G401.6 (cell line): ENCODE results near the gene GRIN2A.

Source experiments
- FAIRE-seq: peaks from 2 replicates; lab custom pipeline; 2012; peaks lifted over from hg19 to GRCh38; lab: Jason Lieb, UNC

GRIN2A gene

DNA sequence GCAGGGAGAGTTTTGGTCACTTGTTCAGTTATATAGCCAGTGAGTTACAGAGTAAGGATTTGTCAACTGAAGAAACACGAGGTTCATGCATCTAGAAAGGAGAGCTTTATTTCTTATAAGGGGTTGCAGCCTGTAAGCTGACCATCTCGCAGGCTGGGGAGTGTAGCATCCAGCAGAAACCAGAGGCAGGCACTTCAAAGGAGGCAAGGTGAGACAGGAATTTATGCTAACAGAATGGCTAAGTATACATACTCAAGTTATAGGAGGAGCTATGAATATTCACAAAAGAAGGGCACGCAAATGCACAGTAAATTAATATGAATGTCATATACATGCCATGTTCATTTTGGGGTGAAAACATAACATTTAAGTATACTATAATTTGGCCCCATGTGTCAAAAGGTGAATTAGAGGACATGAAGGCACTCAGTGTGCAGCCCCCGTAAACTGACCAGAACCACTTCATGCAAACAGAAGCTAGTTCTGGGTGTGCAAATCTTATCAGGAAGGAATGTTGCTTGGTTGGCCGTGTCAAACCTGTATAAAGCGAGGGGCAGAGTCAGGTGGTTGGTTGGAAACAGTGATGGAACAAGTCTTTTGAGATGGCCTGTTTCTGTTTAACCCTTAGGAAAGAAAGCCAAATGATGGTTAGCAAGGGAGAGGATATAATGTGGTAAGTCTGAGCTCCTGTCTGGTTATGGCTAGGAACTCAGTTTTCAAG, 97.0 kb downstream of the GRIN2A start:
- no peak for FAIRE-seq

DNA sequence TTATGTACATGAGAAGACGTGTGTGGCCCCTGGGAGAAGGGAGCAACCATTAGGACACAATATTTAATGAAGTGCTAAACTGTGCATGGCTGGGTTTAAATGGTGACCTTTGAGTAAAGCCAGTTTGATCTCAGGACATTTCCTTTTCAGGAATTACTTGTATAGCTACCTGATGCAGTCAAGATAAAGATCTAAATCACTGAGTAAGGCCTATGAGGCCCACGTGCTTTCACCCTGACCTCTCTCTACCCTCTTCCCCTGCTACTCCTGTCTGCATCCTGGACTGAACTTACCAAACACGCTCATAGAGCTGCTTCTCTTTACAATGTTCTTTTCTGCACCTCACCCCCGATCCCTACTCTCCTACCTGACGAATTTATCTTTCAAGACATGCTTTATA, 98.9 kb downstream of the GRIN2A start:
- no peak for FAIRE-seq

DNA sequence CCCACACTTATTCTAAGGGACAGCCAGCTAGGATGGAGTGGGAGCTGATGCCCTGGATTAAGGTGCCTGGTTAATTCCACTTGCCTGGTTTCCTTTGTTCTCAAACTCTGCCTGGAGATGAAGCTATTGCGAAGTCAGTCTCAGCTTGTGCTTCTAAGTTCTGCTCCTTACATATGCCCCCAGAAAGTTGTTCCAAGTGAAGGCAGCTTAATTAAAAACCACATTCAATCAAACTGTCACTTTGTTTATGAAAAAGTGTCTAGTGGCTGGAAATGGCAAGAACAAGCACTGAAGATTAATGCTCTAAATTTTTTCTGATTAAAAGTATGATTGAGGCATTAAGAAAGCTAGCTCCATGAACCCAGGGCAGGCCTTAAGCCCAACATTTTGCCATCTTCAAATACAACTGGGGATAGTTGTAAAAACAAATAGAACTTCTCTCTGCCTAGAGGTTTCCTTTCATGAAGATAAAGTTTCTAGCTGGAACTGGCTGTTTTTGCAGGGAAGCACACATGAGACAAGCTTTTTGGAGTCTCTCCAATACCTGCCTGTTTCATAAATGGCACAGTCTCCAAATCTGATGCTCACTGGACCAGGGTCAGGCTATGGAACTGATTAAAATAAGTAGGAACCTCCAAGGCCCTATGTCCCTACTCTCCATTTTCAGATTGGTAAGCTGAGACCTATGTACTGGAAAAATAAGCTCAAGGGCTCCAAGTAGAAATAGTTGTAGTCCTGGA, 100.9 kb downstream of the GRIN2A start:
- FAIRE-seq = no peak

DNA sequence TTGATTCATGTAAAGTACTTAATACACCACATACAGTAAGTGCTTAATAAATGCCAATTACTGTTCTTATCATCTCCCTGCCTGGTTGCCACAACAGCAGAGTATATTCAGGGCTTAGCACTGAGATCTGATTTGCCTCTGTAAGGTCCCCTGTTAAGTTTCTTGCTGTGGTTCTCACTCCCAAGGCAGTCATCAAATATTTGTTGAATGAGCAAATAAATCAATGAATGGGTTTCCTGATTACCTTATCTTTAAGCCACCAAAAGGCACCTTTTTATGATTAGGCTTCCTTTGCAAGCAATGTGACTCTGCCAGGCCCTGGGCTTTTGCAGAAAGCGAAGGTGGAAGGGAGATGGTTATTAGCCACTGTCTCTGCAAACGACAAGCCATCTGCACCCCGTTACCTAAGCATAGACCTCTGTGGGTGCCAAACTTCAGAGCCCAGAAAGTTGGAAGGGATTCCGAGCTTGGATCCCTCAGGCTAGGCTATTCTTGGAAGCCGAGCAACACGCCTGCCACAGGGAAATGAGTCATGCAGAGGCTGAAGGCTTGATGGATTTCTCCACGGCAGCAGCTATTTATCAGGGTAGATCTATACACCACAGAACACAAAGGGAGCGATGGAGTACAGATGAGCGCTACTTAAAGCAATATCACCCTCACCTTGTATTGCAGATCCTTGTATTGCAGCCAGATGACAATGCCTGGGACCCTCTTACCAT, 102.0 kb downstream of the GRIN2A start:
- FAIRE-seq = no peak

DNA sequence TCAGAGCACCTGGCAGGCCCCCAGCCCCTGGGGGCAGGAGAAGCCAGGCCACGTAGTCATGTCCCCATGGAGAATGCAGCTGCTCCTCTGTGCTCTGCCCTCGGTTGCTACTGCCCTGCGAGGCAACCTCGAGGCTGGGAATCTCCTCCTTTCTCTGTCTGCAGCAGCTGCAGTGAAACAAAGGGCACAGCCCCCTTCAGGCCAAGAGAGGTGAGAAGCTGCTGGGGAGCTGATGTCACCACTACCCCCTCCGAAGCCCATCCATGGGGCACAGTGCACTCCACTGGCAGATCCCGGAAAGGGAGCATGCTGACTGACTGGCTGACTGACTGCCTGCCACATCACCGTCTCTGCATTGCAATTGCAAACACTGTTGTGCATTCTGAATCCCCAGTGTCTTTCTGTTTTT, 103.7 kb downstream of the GRIN2A start:
- no peak for FAIRE-seq

DNA sequence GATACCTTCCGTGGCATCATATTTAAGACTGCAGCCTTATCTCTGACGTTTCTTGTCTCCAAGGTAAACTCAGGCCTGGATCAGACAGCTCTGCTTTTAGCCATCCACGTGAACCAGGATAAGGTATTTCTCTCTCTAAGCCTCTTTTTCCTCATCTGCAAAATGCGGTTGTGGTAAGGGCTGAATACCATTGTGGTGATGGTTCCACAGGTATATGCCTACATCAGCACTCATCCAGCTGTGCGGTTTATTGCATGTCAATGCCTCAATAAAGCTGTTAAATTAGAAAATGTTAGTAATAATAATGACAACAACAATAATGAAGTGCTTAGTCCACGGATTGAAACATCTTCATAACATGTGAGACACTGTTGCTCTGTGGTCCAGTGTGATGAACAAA, 104.4 kb downstream of the GRIN2A start:
- no peak for FAIRE-seq

DNA sequence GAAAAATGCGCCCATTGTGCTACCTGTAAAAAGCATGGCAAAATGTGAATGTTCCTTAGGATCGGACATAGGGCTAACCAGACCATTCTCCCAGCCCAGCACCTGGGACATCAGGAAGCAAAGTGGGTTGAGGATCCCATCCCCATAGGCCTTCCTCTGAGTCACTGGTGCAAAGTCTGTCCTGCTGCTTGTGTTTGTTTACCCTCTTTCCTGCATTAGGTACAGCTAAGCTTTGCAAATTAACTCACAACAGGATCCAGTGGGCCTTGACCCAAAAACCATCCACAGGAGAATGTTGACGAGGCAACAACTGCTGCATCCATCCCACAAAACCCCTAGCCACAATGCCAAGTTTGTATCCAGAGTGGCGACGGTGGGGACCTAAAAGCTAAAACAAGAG, 106.2 kb downstream of the GRIN2A start:
- no peak for FAIRE-seq

DNA sequence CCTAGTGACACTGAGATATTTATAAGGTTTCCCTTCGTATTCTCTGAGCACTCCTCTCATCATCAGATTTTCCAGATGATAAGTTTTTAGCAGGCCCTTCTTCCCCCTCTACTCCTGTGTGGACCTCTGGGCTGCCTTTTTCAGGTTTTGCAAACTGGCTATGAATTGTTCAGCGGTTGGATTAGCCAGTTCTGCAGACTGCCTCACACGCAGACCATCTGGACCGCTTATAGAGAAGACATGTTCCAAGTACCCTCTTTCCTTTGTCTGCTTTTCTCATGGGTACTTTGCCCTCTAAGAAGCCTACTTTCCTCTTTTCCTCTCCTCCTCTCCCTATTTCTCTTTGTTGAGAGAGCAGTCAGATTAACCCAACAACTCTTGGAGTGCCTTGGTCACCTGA, 111.6 kb downstream of the GRIN2A start:
- no peak for FAIRE-seq

DNA sequence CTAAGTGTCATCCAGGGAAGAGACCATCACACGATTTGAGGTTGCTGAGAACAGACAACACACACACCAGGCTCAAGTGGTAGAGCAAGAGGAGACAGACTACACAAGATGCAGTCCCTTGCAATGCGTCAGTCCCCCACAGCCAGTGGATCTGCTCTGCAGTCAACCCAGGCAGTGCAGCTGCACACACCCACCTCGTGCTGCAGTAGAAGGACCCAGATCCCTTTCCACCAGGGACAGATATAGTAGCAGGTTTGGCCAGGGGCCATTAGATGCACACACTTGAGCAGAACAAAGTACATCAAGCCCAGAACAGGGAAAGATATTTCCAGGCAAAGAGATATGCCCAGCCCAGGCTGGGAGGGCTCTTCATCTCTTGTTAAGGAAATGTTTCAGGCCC, 112.9 kb downstream of the GRIN2A start:
- no peak for FAIRE-seq

DNA sequence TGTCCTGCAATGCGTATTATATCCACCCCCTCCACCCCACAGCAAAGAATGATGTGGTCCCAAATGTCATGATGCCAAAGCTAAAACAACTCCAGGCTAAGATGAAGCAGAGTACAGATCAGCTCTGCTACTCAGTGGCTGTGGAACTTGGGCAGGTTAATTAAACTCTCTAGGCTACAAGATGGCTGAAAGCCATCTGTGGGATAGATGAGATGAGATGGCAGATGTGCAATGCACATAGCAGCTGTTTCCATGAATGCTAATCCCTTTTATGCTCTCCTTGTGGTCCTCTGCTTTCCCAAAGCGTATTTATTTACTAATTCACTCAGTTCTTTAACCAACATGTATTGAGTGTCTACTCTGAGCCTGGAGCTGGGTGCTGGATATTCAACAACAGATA, 114.4 kb downstream of the GRIN2A start:
- no peak for FAIRE-seq

DNA sequence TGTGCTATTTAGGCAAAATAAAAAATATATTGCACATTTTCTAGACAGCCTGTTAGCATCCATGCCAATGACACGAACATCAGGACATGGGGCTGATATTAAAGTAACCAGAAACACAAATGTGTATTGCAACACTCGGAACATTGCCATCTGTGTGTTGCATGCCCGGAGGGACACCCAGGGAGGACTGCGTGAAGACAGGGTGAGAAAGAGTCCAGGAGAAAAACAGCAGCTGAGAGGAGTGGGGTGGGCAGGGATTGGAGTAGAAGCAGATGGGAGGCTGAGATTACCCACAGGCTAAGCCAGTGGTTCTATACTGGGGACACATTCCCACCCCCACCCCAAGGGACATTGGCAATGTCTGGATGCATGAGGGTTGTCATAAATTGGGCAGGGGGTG, 114.8 kb downstream of the GRIN2A start:
- no peak for FAIRE-seq

DNA sequence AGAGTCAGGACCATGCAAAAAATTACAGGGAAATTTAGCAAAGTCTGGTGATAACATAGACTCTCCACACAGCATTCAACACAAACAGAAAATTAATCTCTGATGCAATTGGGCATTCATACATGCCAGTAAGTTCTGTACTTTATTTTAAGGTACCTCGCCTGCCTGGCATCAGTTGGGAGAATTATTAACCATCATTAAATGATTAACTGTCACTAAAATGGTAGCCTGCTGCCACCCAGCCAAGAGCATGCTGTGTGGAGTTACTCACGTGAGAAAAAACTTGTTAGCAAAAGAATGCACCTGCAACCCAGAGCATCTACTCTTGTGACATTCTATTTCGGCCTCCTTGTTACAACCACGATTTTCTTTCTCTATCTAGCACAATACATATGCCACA, 117.2 kb downstream of the GRIN2A start:
- no peak for FAIRE-seq

DNA sequence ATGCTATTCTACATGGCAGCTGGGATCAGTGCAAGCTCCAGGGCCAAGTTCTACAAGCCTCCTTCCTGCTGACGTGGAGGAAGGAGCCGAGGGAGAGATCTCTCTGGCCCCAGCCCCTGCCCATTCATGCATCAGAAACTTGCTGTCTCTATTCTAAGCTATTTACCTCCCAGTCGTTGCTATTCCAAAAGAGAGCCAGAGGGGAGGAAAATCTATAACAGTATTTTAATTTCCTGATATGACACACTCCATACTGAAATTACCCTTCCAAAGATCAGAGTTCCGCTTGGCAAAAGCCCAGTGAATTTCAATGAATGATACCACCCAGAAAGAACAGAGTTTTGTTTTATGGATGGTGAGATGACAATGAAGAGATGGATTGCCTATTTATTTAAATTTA, 133.4 kb downstream of the GRIN2A start:
- no peak for FAIRE-seq

DNA sequence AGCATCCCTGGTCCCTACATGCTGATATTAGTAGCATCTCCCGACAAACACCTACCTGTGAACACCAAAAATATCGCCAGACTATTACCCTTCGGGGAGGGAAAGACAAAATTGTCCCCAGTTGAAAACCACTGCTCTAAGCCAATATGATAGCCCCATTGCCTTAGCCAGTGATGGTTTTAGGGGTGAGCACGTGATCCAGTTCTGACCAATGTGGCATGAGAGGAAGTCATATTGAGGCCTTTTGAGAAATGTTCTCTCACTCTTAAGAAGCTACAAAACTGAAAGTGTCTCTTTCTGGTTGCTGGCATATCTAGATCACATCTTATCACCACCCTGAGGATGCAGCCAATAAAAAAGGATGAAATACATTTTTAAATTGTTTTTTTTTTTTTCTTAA, 136.3 kb downstream of the GRIN2A start:
- FAIRE-seq = no peak

DNA sequence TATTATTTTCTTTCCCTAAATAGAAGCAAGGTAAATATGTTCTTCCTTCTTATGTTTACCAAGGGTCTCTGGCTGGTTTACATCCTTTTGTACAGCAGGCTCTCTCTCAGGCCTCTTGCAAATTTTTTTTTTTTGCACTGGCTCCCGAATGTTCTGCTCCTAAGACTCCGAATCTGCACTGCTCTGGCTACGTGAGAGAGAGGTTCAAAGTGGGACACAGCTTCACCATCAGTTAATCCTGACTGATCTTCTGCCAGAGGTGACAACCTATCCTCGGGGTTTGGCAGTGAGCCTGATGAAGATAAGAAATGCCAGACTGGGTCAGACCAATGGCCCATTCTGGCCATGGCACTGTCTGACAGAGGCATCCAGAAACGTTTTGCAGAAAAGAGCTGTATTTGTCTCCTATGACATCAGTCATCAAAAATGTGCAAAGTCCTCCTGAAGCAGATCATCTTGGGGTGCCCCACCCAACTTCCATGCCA, 136.9 kb downstream of the GRIN2A start:
- no peak for FAIRE-seq

DNA sequence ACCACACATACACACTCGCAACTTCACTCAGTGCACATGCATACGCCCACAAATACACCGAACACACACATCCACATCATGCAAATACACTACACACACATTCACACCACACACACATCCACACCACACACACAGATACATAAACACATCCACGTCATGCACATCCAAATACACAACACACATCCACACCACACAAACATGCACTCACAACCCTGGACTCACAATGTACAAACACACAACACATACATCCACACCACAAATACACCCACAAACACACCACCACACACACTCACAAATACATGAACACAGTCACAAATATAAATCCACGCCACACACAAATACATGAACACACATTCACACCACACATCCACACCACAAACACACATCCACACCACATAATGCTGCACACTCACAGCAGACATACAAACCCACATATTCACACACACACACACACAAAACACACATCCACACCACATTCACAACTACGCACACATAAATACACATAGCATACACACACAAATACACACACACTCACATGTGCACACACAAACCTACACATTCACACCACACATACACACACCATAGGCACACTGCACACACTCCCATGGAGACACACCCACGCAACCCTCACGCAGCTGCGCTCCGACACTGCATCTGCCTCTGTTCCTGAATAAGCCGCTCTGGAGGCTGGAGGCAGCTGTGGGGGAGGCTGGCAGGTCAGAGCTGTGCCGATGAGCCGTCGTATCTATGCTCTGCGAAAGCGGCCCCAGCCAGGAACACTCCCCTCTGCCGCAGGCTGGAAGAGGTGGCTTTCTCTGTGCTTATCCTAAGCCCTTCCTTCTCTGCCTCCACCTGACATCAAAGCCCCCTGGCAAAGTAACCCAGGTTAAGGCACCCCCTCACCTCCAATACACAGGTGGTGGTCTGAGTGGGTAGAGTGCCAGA, 141.8 kb downstream of the GRIN2A start:
- no peak for FAIRE-seq

DNA sequence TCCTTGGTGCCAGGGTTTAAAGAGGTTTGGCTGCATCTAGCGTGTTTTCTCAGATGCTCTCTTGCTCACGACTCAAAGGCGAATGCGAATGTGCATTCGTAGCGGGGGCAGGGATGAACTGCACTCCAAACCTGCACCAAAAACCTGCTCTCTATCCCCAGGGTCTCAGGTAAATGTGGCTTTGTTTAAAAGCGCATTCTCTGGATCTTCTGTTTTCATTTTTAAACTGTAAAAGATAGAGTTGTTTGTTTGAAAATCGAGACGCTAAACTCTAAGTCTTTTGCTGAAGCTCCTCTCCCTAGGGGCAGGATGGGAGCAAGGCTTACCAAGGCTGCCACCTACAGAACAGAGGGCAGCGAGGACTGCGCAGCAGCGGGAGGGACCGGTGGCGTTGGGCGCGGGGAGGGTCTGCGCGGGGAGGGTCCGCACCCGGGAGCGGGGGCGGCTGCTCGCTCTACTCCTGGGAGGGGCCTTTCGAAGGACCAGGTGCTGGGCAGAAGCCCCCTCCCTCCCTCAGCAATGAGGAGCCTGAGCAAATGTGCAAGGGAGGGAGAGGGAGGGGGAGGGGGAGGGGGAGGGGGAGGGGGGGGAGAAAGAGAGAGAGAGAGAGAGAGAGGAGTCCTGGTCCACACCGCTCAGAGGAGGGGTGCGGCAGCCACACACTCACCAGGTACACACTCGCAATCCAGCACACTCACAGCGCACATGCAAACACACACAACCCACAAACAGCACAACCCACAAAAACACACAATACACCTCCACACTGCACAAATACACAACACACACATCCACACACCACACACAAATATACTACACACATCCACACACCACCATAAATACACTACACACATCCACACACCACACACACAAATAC, 142.8 kb downstream of the GRIN2A start:
- no peak for FAIRE-seq

DNA sequence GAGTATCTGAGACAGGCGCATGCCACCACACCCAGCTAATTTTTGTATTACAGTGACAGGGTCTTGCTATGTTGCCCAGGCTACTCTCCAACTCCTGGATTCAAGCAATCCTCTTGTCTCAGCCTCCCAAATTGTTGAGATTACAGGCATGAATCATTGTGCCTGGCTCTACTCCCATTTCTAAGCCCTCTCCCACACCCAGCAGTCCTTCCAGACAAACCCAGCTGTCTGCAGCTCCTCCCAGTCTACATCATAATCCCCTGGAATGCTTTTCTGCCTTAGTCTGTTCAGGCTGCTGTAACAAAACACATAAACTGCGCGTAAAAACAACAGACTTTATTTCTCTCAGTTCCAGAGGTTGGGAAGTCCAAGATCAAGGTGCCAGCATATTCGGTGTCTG, 144.5 kb downstream of the GRIN2A start:
- no peak for FAIRE-seq

DNA sequence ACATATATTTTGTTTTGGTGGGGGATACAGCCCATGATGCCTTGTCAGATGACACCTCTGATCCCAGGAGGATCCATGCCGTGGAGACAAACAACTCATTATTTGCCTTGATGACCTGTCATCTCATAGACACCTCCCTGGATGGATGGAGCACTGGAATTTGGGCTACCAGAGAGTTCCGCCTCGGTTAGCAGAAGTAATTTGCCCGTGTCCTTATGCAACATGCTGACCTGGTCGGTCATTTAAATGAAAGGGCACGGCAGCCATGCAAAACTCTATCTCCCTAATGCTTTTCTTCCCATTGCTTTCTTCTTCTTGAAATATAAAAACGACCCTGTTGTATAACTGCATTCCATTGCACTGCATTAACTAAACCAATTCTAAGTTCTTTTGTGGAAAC, 145.3 kb downstream of the GRIN2A start:
- FAIRE-seq = no peak

DNA sequence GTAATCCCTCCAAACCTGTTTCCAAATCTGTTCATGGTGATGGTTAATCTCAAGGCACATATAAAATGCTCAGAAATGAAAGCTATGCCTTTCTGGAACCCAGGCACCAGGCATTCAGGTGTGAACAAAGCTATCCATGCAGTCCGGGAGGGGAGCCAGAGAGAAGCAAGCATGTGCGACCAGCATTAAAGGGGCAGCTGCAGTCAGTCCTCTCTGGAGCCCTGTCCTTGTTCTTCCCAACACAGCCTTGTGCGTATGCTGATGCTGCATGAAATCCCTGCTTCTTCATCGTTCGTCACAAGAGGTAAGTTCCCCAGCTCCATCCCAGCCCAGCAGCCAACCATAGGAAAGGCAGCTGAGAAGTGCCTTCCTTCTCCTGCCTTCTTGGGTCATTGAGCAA, 148.7 kb downstream of the GRIN2A start:
- FAIRE-seq = no peak

DNA sequence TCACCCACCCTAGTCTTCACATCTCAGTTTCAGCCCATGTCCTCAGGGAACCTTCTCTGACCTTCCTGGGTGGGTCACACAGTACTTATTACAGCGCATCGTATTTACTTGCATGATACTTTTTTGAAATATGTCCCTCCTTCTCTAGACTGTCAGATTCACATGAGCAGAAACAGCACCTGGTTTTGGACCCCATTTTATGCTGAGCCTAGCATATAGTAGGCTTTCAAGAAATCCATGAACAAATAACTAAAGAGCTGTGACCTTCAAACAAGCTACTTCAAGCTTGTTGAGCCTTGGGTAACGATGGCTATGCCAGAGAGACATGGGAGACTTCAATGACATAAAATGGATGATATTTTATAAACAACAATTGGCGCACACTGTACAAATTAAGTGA, 150.3 kb downstream of the GRIN2A start:
- no peak for FAIRE-seq
